HUDEP-2 (cell line): ENCODE measurements around the gene MAN1A1.
A peak's percentile ranks its signal among the peaks of the same experiment; 100 is the strongest.
"Not testable (repeated sequence)": the region's sequence is repeated elsewhere in the genome, so short reads cannot be mapped to it uniquely, and the experiment has no call there.

Experiments used
- DNase-seq, 76 experiments: peaks; one replicate each; lab custom pipeline; 2025; ENCODE audit not compliant: unreplicated experiment in 76 of 76; lab: John Stamatoyannopoulos, UW

MAN1A1 gene

GRCh38 chr6:119156082-119156481 lies 193.5 kb downstream of the MAN1A1 start:
- not testable (repeated sequence) for DNase-seq

GRCh38 chr6:119152187-119152586 lies 197.4 kb downstream of the MAN1A1 start:
- DNase-seq: no peak

- DNase-seq: no peak
Observed at GRCh38 chr6:119148825-119149525, 200.6 kb downstream of the MAN1A1 start.

- peak in 56 of 76 experiments; percentile 6 to 79 (median 56) for DNase-seq
Observed at GRCh38 chr6:119148098-119148824, 201.3 kb downstream of the MAN1A1 start.

GRCh38 chr6:119147101-119148053 lies 202.2 kb downstream of the MAN1A1 start:
- peak in 72 of 76 experiments; percentile 31 to 92 (median 76) for DNase-seq

GRCh38 chr6:119145111-119145510 lies 204.4 kb downstream of the MAN1A1 start:
- peak in 4 of 76 experiments; percentile 7 to 21 (median 16) for DNase-seq

- DNase-seq: no peak
Observed at GRCh38 chr6:119142637-119143036, 206.9 kb downstream of the MAN1A1 start.

GRCh38 chr6:119142041-119142440 lies 207.5 kb downstream of the MAN1A1 start:
- DNase-seq: no peak

- DNase-seq: no peak
Observed at GRCh38 chr6:119140196-119141140, 209.1 kb downstream of the MAN1A1 start.

GRCh38 chr6:119138906-119139541 lies 210.5 kb downstream of the MAN1A1 start:
- DNase-seq: peak in 56 of 76 experiments; percentile 9 to 79 (median 39)

- peak in 70 of 76 experiments; percentile 9 to 92 (median 66) for DNase-seq
Observed at GRCh38 chr6:119137194-119138072, 212.1 kb downstream of the MAN1A1 start.

- no peak for DNase-seq
Observed at GRCh38 chr6:119134752-119135151, 214.8 kb downstream of the MAN1A1 start.

GRCh38 chr6:119133400-119133799 lies 216.2 kb downstream of the MAN1A1 start:
- DNase-seq: no peak

- peak in 3 of 76 experiments; percentile 15 to 24 (median 19) for DNase-seq
Observed at GRCh38 chr6:119132261-119132981, 217.1 kb downstream of the MAN1A1 start.

- no peak for DNase-seq
Observed at GRCh38 chr6:119129968-119130484, 219.5 kb downstream of the MAN1A1 start.

- DNase-seq: peak in 33 of 76 experiments; percentile 10 to 76 (median 58)
Observed at GRCh38 chr6:119129148-119129967, 220.2 kb downstream of the MAN1A1 start.
